ENCODE data around the gene RAG1. TPM values are rescaled to one million over a fixed set of nuclear protein-coding genes. Genes with fewer than 3 reads are reported as not detected.

Gene RAG1
- total and polyA plus RNA-seq, 2 of the 13 experiments (the other 11 are each of a cell fraction or from before 2014, with no cell fraction given): 0.11 to 0.15 TPM

DNA sequence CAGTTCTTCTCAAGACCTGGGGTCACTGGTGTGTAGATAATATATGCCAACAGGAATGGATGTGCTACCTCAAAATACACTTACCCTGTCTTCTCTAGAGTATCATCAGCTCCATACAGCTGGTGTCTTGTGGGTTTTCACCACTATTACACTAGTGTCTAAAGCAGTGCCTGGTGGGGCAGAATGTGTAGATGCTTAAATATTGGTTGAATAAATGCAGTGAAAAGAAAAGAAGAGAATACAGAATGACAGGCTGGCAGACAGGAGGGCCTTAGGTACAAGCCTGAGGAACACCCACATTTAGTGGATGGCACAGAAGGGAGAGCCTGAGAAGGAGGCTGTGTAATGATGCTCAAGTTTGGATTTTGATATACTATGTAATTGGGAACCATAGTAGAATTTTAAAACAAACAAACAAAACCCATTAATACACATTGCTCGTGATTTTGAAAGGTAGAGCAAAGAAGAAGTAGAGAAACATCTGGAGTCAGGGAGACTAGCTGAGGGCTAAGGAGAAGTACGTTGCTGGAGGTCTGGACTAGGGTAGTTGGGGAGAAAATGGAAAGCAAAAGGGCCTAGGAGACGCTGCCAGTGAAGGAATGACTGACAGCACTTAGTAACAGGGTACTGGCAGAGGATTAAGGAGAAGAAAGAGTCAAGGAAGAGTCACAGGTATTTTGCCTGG, 50.7 kb downstream of the RAG1 start (continued):
- TF ChIP-seq, protein P1, sequence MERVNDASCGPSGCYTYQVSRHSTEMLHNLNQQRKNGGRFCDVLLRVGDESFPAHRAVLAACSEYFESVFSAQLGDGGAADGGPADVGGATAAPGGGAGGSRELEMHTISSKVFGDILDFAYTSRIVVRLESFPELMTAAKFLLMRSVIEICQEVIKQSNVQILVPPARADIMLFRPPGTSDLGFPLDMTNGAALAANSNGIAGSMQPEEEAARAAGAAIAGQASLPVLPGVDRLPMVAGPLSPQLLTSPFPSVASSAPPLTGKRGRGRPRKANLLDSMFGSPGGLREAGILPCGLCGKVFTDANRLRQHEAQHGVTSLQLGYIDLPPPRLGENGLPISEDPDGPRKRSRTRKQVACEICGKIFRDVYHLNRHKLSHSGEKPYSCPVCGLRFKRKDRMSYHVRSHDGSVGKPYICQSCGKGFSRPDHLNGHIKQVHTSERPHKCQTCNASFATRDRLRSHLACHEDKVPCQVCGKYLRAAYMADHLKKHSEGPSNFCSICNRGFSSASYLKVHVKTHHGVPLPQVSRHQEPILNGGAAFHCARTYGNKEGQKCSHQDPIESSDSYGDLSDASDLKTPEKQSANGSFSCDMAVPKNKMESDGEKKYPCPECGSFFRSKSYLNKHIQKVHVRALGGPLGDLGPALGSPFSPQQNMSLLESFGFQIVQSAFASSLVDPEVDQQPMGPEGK (CRISPR knock-in tag; IDR thresholded peaks at IDR 0.05): no peak
- TF ChIP-seq POGZ (CRISPR knock-in tag; IDR thresholded peaks at IDR 0.05): no peak

DNA sequence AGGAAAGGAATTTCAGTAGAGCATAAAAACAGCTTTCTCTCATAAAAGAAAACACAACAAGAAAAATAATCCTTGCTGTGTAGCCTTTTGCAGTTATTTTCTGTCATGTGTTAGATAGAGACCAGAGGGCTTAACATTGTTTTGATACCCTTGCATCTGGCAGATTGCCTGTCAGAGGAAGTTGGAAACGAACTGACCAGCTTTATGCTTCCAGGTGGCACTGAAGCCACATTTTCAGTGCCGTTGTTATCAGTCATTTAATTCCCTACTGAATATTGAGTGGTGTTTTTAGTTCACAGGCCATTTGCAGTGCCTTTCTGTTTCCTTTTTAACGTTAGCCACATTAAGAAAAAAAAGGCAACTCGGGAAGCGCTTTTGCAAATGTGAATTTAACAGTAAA, 51.7 kb downstream of the RAG1 start:
- WGBS (ENCODE audit: low lambda C conversion rate): 63% methylated on average over 5 of the region's 5 CpGs
- ChIA-PET POLR2A (no interaction called here), CTCF (ENCODE audit: low intra/inter-chr PET ratio, low total read pairs) (no interaction called here)
- intact Hi-C loops (cut with micrococcal nuclease; ENCODE audit: unreplicated experiment) (no loop called here), in situ Hi-C loops (cut with HindIII; ENCODE audit: extremely low pct_ligation_motif_present, low pct_unique_long_range_greater_than_20kb) (no loop called here)
- no peak for TF ChIP-seq MIXL1 (CRISPR knock-in tag; IDR thresholded peaks at IDR 0.05)
- no peak for TF ChIP-seq NFE2L1 (CRISPR knock-in tag; IDR thresholded peaks at IDR 0.05; ENCODE audit: borderline replicate concordance)
- no peak for TF ChIP-seq ZNF138 (CRISPR knock-in tag; IDR thresholded peaks at IDR 0.05; ENCODE audit: low read depth)
- TF ChIP-seq PRPF4 (IDR thresholded peaks at IDR 0.05; ENCODE audit: low read depth, low read length, poor library complexity, severe bottlenecking): no peak
- H3K4me3 ChIP-seq (replicated peaks in 1 of 3; ENCODE audit: insufficient read depth in 1 of 3, low read depth in 2 of 3, low read length in 3 of 3): no peak overlapping the region
- FAIRE-seq (no peak), ATAC-seq (no peak), DNase-seq (ENCODE audit: low spot score) (no peak)
- no peaks in the 10 kb centered on the region for H3K9me3 ChIP-seq (ENCODE audit: low read length)
- no peaks in the 10 kb centered on the region for H3K4me1 ChIP-seq (ENCODE audit: insufficient read depth, low read length)
- no peak overlapping the region for H2AFZ ChIP-seq (ENCODE audit: low read length)
- no peak overlapping the region for H3K27ac ChIP-seq (ENCODE audit: extremely low read length, insufficient read depth, low read length)
- H3K36me3 ChIP-seq (replicated peaks in 1 of 2; ENCODE audit: control insufficient read depth in 1 of 2, insufficient read depth in 2 of 2, low read length in 2 of 2): no peaks in the 10 kb centered on the region
- H3K9ac ChIP-seq (ENCODE audit: insufficient read depth, low read depth, low read length): no peak overlapping the region
- H3K79me2 ChIP-seq (ENCODE audit: insufficient read depth, low read length): no peaks in the 10 kb centered on the region
- H4K20me1 ChIP-seq (ENCODE audit: insufficient read depth, low read length): no peaks in the 10 kb centered on the region
- BruUV-seq (replicated peaks): no TSS peak
- H3K27me3 ChIP-seq (ENCODE audit: control insufficient read depth in 1 of 2, insufficient read depth in 2 of 2, low read length in 2 of 2): no peaks in the 10 kb centered on the region; a peak in 1 of 5 replicates
- no peak overlapping the region for H3K4me2 ChIP-seq (ENCODE audit: low read depth, low read length)
